OCI-LY7 (cell line): ENCODE data around the gene CCDC148. TPM values are rescaled to one million over a fixed set of nuclear protein-coding genes. Genes with fewer than 3 reads are reported as not detected.

Experiments
- BruUV-seq: library from RNA; stranded (reverse); fragments of 400-500 nt; replicated peaks from 2 replicates; lab custom pipeline; 2021; lab: Mats Ljungman, UMichigan
- CTCF ChIA-PET: fragments of 300-600 bp; sonication (Branson Sonifier 250); formaldehyde crosslinking; loops from one replicate; lab custom pipeline; 2022; ENCODE audit warnings: antibody characterized with exemption; ENCODE audit not compliant: unreplicated experiment; lab: Charles Lee
- POLR2A ChIA-PET: fragments of 300-600 bp; sonication (Branson Sonifier 250); formaldehyde crosslinking; loops from one replicate; lab custom pipeline; 2022; ENCODE audit warnings: antibody characterized with exemption; lab: Charles Lee
- DNase-seq: peaks from one replicate; pipeline ENCODE4 v3.0.0-alpha.2; 2015; ENCODE audit warnings: low spot score
- H2AFZ ChIP-seq: fragments of 200-600 bp; sonication (generic), shearing (Covaris generic); 2 replicates; pipeline ENCODE4 v1.6.1; 2014; ENCODE audit warnings: mild to moderate bottlenecking, antibody characterized with exemption, low read length, moderate library complexity
- H3K27ac ChIP-seq: fragments of 200-600 bp; sonication (generic); 2 replicates; pipeline ENCODE4 v1.5.1; 2014; ENCODE audit warnings: mixed run types, low read depth, mild to moderate bottlenecking, moderate library complexity, low read length, inconsistent platforms; ENCODE audit not compliant: poor library complexity, severe bottlenecking
- H3K36me3 ChIP-seq: fragments of 200-600 bp; sonication (generic); 2 replicates; pipeline ENCODE4 v1.6.1; 2014; ENCODE audit warnings: mild to moderate bottlenecking, antibody characterized with exemption, low read length, moderate library complexity, mixed read lengths; ENCODE audit not compliant: insufficient read depth
- H3K4me1 ChIP-seq: fragments of 200-600 bp; sonication (generic); 2 replicates; pipeline ENCODE4 v1.5.1; 2014; ENCODE audit warnings: mild to moderate bottlenecking, low read length; ENCODE audit not compliant: insufficient read depth, poor library complexity, severe bottlenecking
- H3K4me2 ChIP-seq: fragments of 200-600 bp; sonication (generic); 2 replicates; pipeline ENCODE4 v1.6.1; 2014; ENCODE audit warnings: mild to moderate bottlenecking, low read length
- H3K4me3 ChIP-seq: fragments of 200-600 bp; sonication (generic); 2 replicates; pipeline ENCODE4 v1.5.1; 2014; ENCODE audit warnings: mild to moderate bottlenecking, low read depth, low read length; ENCODE audit not compliant: poor library complexity, severe bottlenecking
- H3K79me2 ChIP-seq: fragments of 200-600 bp; sonication (generic); 2 replicates; pipeline ENCODE4 v1.6.1; 2016; ENCODE audit warnings: low read depth, mild to moderate bottlenecking, low read length, moderate library complexity, mixed read lengths; ENCODE audit not compliant: insufficient read depth
- H3K9me2 ChIP-seq: fragments of 200-600 bp; sonication (generic); 2 replicates; pipeline ENCODE4 v1.6.1; 2016; ENCODE audit warnings: mild to moderate bottlenecking, low read length, mixed read lengths; ENCODE audit not compliant: insufficient read depth
- H3K9me3 ChIP-seq: fragments of 200-600 bp; sonication (generic); 2 replicates; pipeline ENCODE4 v1.6.1; 2014; ENCODE audit warnings: mild to moderate bottlenecking, mixed run types, low read length, mixed read lengths
- H4K20me1 ChIP-seq: fragments of 200-600 bp; sonication (generic); 2 replicates; pipeline ENCODE4 v1.6.1; 2014; ENCODE audit warnings: mild to moderate bottlenecking, antibody characterized with exemption, low read length, moderate library complexity, mixed read lengths; ENCODE audit not compliant: insufficient read depth
- EZH2phosphoT487 ChIP-seq: fragments of 200-600 bp; sonication (generic); IDR thresholded peaks from 2 replicates; pipeline ENCODE4 v1.6.1; 2018; ENCODE audit warnings: low read depth, borderline replicate concordance, mild to moderate bottlenecking, mixed run types, antibody characterized with exemption, low read length, moderate library complexity, mixed read lengths
- intact Hi-C: fragments of 100-400 bp; cut with micrococcal nuclease; formaldehyde crosslinking; loops from one replicate; pipeline ENCODE4 v1.10.0; 2022; ENCODE audit not compliant: unreplicated experiment
- total RNA-seq, 2 experiments: library from RNA; depleted of rRNA in 1 of 2; stranded (reverse); fragments of >200 nt in 1 of 2; shearing (Covaris generic) in 1 of 2; gene quantifications; 2 replicates each; pipeline ENCODE4 v1.2.3, GENCODE V29; 2014 to 2022
- TF ChIP-seq, protein P1 (sequence below): fragments of 200-600 bp; sonication (generic); conservative IDR thresholded peaks from 2 replicates; pipeline ENCODE4 v1.5.1; 2014; ENCODE audit warnings: mild to moderate bottlenecking, antibody characterized with exemption, low read length, moderate library complexity, mixed read lengths

Gene CCDC148
- total RNA-seq, 2 experiments from 2014 or later: 0.19 to 0.99 TPM

DNA sequence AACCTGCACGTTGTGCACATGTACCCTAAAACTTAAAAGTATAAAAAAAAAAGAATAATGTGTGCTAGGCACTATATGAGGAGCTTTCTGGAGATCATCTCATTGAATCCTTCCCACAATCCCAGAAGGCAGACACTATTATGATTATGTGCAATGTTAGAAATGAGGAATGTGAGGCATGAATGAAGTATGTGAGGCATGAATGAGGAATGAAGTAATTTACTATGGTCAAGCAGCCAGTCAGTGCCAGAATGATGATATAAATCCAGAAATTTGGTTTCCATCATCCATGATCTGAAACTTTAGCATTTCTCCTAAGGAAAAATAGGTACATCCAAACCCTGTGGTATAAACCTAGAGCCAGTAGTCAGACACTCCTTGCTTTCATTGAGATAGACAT lies 42.0 kb downstream of the CCDC148 start:
- H3K9me3 ChIP-seq: no peaks in the 10 kb centered on the region
- no peaks in the 10 kb centered on the region for H3K36me3 ChIP-seq
- CTCF ChIA-PET: no interaction called here
- no peak overlapping the region for H3K4me2 ChIP-seq
- H3K4me1 ChIP-seq: no peaks in the 10 kb centered on the region
- intact Hi-C loops: no loop called here
- no peak for DNase-seq
- POLR2A ChIA-PET: no interaction called here
- no peak overlapping the region for H2AFZ ChIP-seq
- H3K27ac ChIP-seq: no peak overlapping the region
- no peaks in the 10 kb centered on the region for H3K9me2 ChIP-seq
- no TSS peak for BruUV-seq
- no peak overlapping the region for H3K4me3 ChIP-seq
- no peaks in the 10 kb centered on the region for H4K20me1 ChIP-seq
- no peaks in the 10 kb centered on the region for H3K79me2 ChIP-seq
- TF ChIP-seq EZH2phosphoT487: no peak
- TF ChIP-seq, protein P1, sequence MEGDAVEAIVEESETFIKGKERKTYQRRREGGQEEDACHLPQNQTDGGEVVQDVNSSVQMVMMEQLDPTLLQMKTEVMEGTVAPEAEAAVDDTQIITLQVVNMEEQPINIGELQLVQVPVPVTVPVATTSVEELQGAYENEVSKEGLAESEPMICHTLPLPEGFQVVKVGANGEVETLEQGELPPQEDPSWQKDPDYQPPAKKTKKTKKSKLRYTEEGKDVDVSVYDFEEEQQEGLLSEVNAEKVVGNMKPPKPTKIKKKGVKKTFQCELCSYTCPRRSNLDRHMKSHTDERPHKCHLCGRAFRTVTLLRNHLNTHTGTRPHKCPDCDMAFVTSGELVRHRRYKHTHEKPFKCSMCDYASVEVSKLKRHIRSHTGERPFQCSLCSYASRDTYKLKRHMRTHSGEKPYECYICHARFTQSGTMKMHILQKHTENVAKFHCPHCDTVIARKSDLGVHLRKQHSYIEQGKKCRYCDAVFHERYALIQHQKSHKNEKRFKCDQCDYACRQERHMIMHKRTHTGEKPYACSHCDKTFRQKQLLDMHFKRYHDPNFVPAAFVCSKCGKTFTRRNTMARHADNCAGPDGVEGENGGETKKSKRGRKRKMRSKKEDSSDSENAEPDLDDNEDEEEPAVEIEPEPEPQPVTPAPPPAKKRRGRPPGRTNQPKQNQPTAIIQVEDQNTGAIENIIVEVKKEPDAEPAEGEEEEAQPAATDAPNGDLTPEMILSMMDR: no peak

DNA sequence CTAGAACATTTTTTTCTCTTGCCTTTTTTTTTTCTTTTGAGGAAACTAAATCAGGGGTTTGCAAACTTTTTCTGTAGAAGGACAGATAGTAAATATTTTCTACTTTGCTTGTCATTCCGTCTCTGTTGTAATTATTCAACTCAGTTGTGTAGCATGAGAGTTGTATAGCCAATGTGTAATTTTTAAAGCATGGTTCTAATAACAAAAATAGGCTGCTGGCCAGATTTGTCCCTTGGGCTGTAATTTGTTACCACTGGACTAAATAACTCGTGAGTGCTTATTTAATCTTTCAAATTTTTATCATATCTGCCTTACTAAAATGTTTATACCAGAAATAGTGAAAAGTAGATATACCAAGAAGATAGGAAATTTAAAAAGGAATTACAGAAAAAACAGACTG lies 43.0 kb downstream of the CCDC148 start:
- H3K9me3 ChIP-seq: no peaks in the 10 kb centered on the region
- no peak overlapping the region for H3K4me2 ChIP-seq
- no peak overlapping the region for H3K27ac ChIP-seq
- POLR2A ChIA-PET: interaction anchor here (0.6 kb wide), 1 partner anchor 419 kb away, joined by 3 read pairs; no protein-coding TSS in a partner anchor
- no peaks in the 10 kb centered on the region for H4K20me1 ChIP-seq
- BruUV-seq: no TSS peak
- no peak overlapping the region for H3K4me3 ChIP-seq
- no peaks in the 10 kb centered on the region for H3K4me1 ChIP-seq
- intact Hi-C loops: no loop called here
- H2AFZ ChIP-seq: no peak overlapping the region
- no peak for TF ChIP-seq EZH2phosphoT487
- TF ChIP-seq, protein P1: no peak
- no peaks in the 10 kb centered on the region for H3K9me2 ChIP-seq
- CTCF ChIA-PET: no interaction called here
- no peak for DNase-seq
- no peaks in the 10 kb centered on the region for H3K36me3 ChIP-seq
- no peaks in the 10 kb centered on the region for H3K79me2 ChIP-seq

DNA sequence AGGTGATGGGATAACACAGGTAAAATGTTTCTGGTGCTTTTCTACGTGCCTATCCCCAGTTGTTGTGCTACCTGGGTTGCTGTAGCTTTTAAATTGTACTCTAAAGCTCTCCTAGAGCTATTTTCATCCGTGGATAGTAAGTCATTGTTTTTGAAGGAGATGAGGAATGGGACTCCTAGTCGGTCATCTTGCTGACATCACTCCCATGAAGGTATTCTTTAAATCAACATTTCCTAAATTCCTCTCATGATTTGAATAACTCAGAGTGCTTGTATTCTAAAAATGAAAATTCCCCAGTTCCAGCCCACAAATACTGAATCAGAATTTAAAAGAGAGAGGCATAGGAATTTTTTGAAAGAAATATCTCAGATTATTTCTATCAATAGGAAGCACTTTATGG lies 44.3 kb downstream of the CCDC148 start:
- CTCF ChIA-PET: no interaction called here
- Histone ChIP-seq H3K27ac (no peak overlapping the region), H3K9me3 (no peaks in the 10 kb centered on the region), H3K4me2 (no peak overlapping the region), H2AFZ (no peak overlapping the region), H4K20me1 (no peaks in the 10 kb centered on the region), H3K4me3 (no peak overlapping the region), H3K4me1 (no peaks in the 10 kb centered on the region), H3K79me2 (no peaks in the 10 kb centered on the region), H3K36me3 (no peaks in the 10 kb centered on the region), H3K9me2 (no peaks in the 10 kb centered on the region)
- no peak for DNase-seq
- no TSS peak for BruUV-seq
- TF ChIP-seq, protein P1: no peak
- TF ChIP-seq EZH2phosphoT487: no peak
- POLR2A ChIA-PET: no interaction called here
- intact Hi-C loops: no loop called here
